ENCODE measurements around the gene TPP1. TPM values are rescaled to one million over a fixed set of nuclear protein-coding genes. Genes with fewer than 3 reads are reported as not detected.

The TPP1 gene
- total RNA-seq, 1 donor = 260 TPM

DNA sequence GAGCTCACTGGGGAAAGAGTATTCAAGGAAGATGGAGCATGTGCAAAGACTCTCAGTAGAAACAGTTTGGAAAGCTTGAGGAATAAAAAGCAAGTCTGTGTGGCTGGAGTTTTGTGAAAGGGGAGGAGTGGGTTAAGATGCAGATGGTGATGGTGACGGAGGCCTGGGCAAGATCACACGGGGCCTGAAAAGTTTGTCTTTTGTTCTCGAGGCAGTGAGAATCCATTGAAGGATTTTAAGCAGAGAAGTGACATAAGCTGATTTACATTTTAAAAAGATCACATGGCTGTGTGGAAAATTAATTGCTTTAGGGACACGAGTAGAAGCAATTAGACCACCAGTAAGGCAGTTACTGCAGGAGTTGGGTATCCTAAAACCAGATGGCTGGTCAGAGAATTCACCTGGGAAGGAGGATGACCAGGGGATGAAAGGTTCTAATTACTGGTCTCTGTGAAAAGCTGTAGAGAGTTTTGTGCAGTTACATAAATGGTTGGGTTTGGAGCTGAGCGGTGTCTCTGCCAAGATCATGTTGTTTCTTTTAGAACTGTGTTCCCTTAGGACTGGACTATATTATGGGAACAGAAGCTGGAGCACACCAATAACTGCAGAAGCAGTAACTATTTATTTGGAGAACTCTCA lies 22.9 kb downstream of the TPP1 start:
- no peak for DNase-seq (ENCODE audit: low read depth in 2 of 3, low spot score in 2 of 3)

GRCh38 chr11:6594142-6594768 lies 25.0 kb downstream of the TPP1 start:
- no peak for DNase-seq (ENCODE audit: low read depth in 2 of 3, low spot score in 2 of 3)

- DNase-seq (ENCODE audit: low read depth in 2 of 3, low spot score in 2 of 3) = no peak
These were observed 31.2 kb downstream of the TPP1 start for GRCh38 chr11:6588018-6588417.

- DNase-seq (ENCODE audit: low read depth in 2 of 3, low spot score in 2 of 3) = no peak
These were observed 31.8 kb downstream of the TPP1 start for GRCh38 chr11:6587360-6587953.

- no peak for DNase-seq (ENCODE audit: low read depth in 2 of 3, low spot score in 2 of 3)
These were observed 32.5 kb downstream of the TPP1 start for GRCh38 chr11:6586434-6587359.

DNA sequence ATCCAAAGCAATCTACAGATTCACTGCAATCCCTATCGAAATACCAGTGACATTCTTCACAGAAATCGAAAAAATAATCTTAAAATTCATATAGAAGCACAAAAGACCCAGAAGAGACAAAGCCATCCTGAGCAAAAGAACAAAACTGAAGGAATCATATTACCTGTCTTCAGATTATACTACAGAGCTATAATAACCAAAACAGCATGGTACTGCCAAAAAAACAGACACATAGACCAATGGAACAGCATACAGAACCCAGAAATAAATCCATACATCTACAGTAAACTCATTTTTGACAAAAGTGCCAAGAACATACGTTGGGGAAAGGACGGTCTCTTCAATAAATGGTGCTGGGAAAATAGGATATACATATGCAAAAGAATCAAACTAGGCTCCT lies 34.7 kb downstream of the TPP1 start:
- no peak for DNase-seq (ENCODE audit: low read depth in 2 of 3, low spot score in 2 of 3)

GRCh38 chr11:6583584-6583983 lies 35.6 kb downstream of the TPP1 start:
- no peak for DNase-seq (ENCODE audit: low read depth in 2 of 3, low spot score in 2 of 3)

DNA sequence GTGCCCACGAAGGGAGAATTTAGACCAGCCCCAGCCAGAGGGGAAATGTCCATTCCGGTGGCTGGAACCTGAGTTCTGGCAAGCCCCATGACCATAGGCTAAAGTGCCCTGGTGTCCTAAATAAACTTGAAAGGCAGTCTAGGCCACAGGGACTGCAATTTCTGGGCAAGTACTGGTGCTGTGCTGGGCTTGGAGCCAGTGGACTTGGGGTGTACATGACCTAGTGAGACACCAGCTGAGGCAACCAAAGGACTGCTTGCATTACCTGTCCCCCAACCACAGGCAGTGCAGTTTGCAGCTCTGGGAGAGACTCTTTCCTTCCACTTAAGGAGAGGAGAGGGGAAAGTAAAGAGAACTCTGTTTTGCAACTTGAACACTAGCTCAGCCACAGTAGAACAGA lies 39.5 kb downstream of the TPP1 start:
- DNase-seq (ENCODE audit: low read depth in 2 of 3, low spot score in 2 of 3) = no peak

DNA sequence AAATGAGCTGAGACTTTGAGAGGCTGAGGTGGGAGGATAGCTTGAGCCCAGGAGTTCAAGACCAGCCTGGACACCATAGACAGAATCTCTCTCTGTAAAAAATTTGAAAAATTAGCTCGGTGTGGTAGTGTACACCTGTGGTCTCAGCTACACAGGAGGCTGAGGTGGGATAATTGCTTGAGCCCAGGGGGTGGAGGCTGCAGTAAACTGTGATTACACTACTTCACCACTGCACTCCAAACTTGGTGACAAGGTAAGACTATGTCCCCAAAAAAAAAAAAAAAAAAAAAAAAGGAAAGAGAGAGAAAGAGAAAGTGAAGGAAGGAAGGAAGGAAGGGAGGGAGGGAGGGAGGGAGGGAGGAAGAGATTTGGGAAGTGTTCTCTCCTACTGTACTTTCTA lies 41.1 kb downstream of the TPP1 start:
- no peak for DNase-seq (ENCODE audit: low read depth in 2 of 3, low spot score in 2 of 3)

GRCh38 chr11:6576471-6577373 lies 42.5 kb downstream of the TPP1 start:
- DNase-seq (ENCODE audit: low read depth in 2 of 3, low spot score in 2 of 3) = peak in 2 of 3 donors; percentile 20 to 49

DNA sequence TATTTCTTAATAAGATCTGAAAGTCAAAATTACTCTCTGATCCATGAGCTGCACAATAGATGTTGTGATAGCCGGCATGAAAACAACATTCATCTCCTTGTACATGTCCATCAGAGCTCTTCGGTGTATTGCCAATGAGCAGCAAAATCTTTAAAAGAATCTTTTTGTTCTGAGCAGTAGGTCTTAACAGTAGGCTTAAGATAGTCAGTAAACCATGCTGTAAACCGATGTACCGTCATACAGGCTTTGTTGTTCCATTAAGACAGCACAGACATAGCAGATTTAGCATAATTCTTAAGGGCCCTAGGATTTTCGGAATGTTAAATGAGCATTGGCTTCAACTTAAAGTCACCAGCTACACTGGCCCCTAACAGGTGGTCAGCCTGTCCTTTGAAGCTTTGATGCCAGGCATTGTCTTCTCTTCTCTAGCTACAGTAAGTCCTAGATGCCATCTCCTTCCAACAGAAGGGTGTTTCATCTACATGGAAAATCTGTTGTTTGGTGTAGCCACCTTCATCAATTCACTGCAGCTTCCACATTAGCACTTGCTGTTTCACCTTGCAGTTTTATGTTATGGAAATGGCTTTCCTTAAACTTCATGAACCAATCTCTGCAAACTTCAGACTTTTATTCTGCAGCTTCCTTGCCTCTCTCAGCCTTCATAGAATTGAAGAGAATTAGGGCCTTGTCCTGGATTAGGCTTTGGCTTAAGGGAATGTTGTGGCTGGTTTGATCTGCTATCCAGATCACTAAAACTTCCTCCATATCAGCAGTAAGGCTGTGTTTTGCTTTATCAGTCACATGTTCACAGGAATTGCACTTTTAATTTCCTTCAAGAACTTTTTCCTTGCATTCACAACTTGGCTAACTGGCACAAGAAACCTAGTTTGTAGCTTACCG lies 44.2 kb downstream of the TPP1 start:
- DNase-seq (ENCODE audit: low read depth in 2 of 3, low spot score in 2 of 3) = no peak

GRCh38 chr11:6572215-6572614 lies 47.0 kb downstream of the TPP1 start:
- no peak for DNase-seq (ENCODE audit: low read depth in 2 of 3, low spot score in 2 of 3)

- DNase-seq (ENCODE audit: low read depth in 2 of 3, low spot score in 2 of 3) = no peak
These were observed 47.7 kb downstream of the TPP1 start for GRCh38 chr11:6571434-6572008.

DNA sequence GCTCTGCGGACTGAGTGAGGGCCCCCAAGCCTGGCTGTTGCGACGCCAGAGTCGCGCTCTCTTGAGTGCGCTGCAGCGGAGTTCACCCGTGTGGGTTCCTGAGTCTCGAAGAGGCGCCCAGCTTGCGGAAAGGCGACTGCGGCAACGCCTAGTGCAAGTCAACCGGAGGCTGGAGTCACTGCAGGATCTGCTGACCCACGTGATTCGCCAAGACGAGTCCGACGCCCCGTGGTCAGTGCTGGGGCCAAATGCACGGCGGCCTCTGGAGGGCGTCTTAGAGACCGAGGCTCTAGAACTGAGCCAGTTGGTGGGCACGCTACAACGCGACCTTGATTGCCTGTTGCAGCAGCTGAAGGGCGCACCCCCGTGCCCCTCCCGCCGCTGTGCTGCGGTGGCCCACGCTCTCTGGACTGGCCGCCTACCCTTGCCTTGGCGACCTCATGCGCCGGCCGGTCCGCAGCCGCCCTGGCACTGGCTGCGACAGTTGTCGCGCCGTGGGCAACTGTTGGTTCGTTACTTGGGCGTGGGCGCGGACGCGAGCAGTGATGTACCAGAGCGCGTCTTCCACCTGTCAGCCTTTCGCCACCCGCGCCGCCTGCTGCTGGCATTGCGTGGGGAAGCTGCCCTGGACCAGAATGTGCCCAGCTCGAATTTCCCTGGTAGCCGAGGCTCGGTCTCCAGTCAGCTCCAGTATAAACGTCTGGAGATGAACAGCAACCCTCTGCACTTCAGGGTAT lies 48.4 kb downstream of the TPP1 start:
- no peak for DNase-seq (ENCODE audit: low read depth in 2 of 3, low spot score in 2 of 3)

DNA sequence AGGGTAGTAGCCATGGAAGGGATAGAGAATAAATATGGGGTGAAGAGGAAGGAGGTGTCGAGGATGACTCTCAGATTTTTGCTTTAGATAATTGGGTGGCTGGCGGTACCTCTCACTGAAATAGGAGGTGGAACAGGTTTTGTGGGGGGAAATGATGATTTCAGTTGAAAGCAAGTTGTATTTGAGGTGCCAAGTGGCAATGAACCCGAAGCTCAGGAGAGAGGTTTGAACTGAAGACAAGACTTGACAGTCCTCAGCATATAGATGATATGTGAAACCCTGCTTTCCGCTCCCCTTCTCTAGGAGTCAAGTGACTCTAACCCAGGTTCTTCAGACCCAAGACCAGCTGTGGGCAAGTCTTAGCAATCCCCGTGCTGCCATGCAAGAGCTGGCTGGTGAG lies 49.5 kb downstream of the TPP1 start:
- no peak for DNase-seq (ENCODE audit: low read depth in 2 of 3, low spot score in 2 of 3)

GRCh38 chr11:6568191-6568918 lies 50.9 kb downstream of the TPP1 start:
- DNase-seq (ENCODE audit: low read depth in 2 of 3, low spot score in 2 of 3) = peak in 2 of 3 donors; percentile 50 to 71

DNA sequence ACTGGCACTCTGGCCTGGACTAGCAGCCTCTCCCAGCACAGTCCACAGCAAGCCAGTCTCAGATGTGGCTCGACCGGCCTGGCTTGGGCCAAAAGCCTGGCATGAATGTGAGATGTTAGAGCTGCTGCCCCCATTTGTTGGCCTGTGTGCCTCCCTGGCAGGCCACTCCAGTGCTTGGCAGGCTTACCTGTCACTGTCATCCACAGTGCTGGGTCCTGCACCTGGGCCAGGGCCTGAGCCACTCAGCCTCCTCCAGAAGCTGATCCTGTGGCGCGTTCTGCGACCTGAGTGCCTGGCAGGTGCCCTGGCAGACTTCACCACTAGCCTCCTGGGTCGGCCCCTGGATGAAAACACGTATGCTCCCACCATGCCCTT lies 51.9 kb downstream of the TPP1 start:
- no peak for DNase-seq (ENCODE audit: low read depth in 2 of 3, low spot score in 2 of 3)

Data from hematopoietic multipotent progenitor cell (in vitro differentiated cells).